ENCODE measurements around the gene TECPR1. TPM values are rescaled to one million over a fixed set of nuclear protein-coding genes. Genes with fewer than 3 reads are reported as not detected.

The TECPR1 gene
- total and polyA plus RNA-seq, 2 donors (not counting 3 experiments of a cell fraction or from before 2014, with no cell fraction given): 12.3 to 97.5 TPM

- no peak overlapping the region for H3K9ac ChIP-seq (replicated peaks; ENCODE audit: extremely low read depth, insufficient read depth, low read length)
- H2AFZ ChIP-seq (ENCODE audit: low read depth, low read length): no peak overlapping the region
- H3K79me2 ChIP-seq (ENCODE audit: control insufficient read depth, insufficient read depth, low read length): no peaks in the 10 kb centered on the region
- no peaks in the 10 kb centered on the region for H3K27me3 ChIP-seq (ENCODE audit: control insufficient read depth in 2 of 2, insufficient read depth in 2 of 2, low read length in 2 of 2)
- no TSS peak for BruUV-seq (replicated peaks)
- TF ChIP-seq CTCF (IDR thresholded peaks at IDR 0.05; ENCODE audit: extremely low read depth in 1 of 2, insufficient read depth in 1 of 2, low read depth in 1 of 2, low read length in 2 of 2) (no peak), JUN (IDR thresholded peaks at IDR 0.05; ENCODE audit: borderline replicate concordance, insufficient read depth, insufficient read length, low read depth) (no peak), GATA2 (IDR thresholded peaks at IDR 0.05; ENCODE audit: insufficient read depth, insufficient read length, low read depth, low read length) (no peak), POLR2A (IDR thresholded peaks at IDR 0.05; ENCODE audit: low read depth, low read length) (no peak), FOS (IDR thresholded peaks at IDR 0.05; ENCODE audit: borderline replicate concordance, insufficient read depth, low read length) (no peak), EZH2 (IDR thresholded peaks at IDR 0.05; ENCODE audit: borderline replicate concordance, low read depth, low read length, severe bottlenecking) (no peak), MAX (IDR thresholded peaks at IDR 0.05; ENCODE audit: insufficient read depth, insufficient read length) (no peak), MYC (IDR thresholded peaks at IDR 0.05; ENCODE audit: low read depth, low read length) (no peak), POLR2AphosphoS5 (IDR thresholded peaks at IDR 0.05; ENCODE audit: insufficient read depth, low read depth, low read length) (no peak)
- H3K4me1 ChIP-seq (ENCODE audit: control insufficient read depth, extremely low read depth, insufficient read depth, low read length): no peaks in the 10 kb centered on the region
- DNase-seq (ENCODE audit: low read depth, low spot score): no peak
- H3K4me3 ChIP-seq (replicated peaks in 1 of 3; ENCODE audit: insufficient read depth in 1 of 3, low read depth in 1 of 3, low read length in 3 of 3): no peak overlapping the region
- intact Hi-C loops (cut with micrococcal nuclease) (no loop called here), dilution Hi-C loops (cut with MboI; ENCODE audit: extremely low pct_ligation_motif_present, low sequenced_read_pairs) (no loop called here)
- H3K36me3 ChIP-seq (ENCODE audit: control insufficient read depth in 2 of 2, extremely low read depth in 1 of 2, insufficient read depth in 2 of 2, low read length in 2 of 2): peaks cover 0 to 7% of the 10 kb centered on the region in 2 experiments
- H3K9me3 ChIP-seq (replicated peaks; ENCODE audit: control insufficient read depth, insufficient read depth, low read length): no peaks in the 10 kb centered on the region
- H3K27ac ChIP-seq (ENCODE audit: insufficient read depth, low read depth, low read length): no peak overlapping the region
- no peaks in the 10 kb centered on the region for H4K20me1 ChIP-seq (replicated peaks; ENCODE audit: control insufficient read depth, extremely low read depth, insufficient read depth, low read length)
- H3K9me1 ChIP-seq (replicated peaks; ENCODE audit: control insufficient read depth, extremely low read depth, insufficient read depth, low read length): no peaks in the 10 kb centered on the region
- FAIRE-seq: no peak
- POLR2A ChIA-PET: no interaction called here
- H3K4me2 ChIP-seq (ENCODE audit: insufficient read depth, low read length): no peak overlapping the region
- CTCF ChIA-PET: interaction anchor here (1.2 to 5.4 kb wide), 5 partner anchors 9 to 156 kb away, joined by 3 to 39 read pairs (median 6); no protein-coding TSS in a partner anchor
Observed at GRCh38 chr7:98177553-98177952, 74.5 kb downstream of the TECPR1 start.
